ENCODE measurements around the gene CEP72. TPM values are rescaled to one million over a fixed set of nuclear protein-coding genes. Genes with fewer than 3 reads are reported as not detected.

Gene CEP72
- total RNA-seq, 2 donors from 2014 or later, result 35.6 to 36.5 TPM

DNA sequence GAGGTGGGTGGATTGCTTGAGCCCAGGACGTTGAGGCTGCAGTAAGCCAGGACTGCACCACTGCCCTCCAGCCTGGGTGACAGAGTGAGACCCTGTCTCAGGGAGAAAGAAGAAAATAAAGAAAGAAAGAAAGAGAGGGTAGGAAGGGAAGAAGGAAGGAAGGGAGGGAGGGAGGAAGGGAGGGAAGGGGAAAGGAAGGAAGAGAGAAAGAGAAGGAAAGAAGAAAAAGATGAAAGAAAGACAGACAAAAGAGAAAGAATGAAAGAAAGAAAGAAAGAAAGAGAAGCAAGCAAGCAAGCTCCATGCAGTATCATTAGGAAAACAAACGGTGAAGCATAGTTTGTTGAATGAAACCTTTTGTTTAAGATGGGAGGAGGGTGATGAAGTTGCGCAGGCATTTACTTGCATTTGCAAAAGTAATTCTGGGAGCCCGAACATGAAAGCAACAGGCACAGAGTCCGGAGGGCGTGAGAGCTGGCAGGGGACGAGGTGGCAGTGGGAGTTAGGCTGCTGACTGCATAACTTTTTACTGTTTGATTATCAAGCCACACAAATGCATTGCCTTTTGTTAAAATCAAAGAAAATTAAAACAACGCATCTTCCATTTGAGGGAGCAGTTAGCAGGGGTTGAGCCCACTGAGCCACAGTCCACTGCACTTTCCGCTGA is 26.0 kb upstream of the CEP72 start:
- H3K27ac Mint-ChIP-seq, result no peak overlapping the region

GRCh38 chr5:586751-587285 is 25.3 kb upstream of the CEP72 start:
- H3K36me3 ChIP-seq (ENCODE audit: control insufficient read depth, insufficient read depth, low read length), result no peaks in the 10 kb centered on the region
- no peak for DNase-seq
- Mint-ChIP-seq H3K4me1 (peaks cover 1% of the 10 kb centered on the region), H3K27me3 (ENCODE audit: insufficient read depth) (peaks cover 71% of the 10 kb centered on the region), H3K27ac (no peak overlapping the region), H3K9me3 (no peaks in the 10 kb centered on the region), H3K4me3 (no peak overlapping the region), H3K36me3 (ENCODE audit: low read depth) (no peaks in the 10 kb centered on the region)
- peaks cover 17% of the 10 kb centered on the region for H3K27me3 ChIP-seq (ENCODE audit: control insufficient read depth, insufficient read depth, low read length, poor library complexity, severe bottlenecking)
- H3K9ac ChIP-seq (ENCODE audit: extremely low read depth, low read length, poor library complexity, severe bottlenecking), result no peak overlapping the region
- no peaks in the 10 kb centered on the region for H3K4me1 ChIP-seq (ENCODE audit: control insufficient read depth, insufficient read depth, low read length)
- H3K9me3 ChIP-seq (ENCODE audit: control insufficient read depth, low read length), result no peaks in the 10 kb centered on the region
- no peak overlapping the region for H3K4me3 ChIP-seq (ENCODE audit: low read length)
- WGBS, 2 experiments (ENCODE audit: insufficient coverage in 1 of 2, insufficient read length in 1 of 2), result 87 to 88% methylated on average over 8 to 9 of the region's 9 CpGs
- no peak overlapping the region for H3K27ac ChIP-seq (ENCODE audit: low read depth, low read length)
- TF ChIP-seq CTCF (conservative IDR thresholded peaks at IDR 0.05), result peak; percentile 63

More for the DNA sequence above, 26.0 kb upstream of the CEP72 start:
- H3K4me3 ChIP-seq (ENCODE audit: low read length), result no peak overlapping the region
- no peaks in the 10 kb centered on the region for H3K4me1 ChIP-seq (ENCODE audit: control insufficient read depth, insufficient read depth, low read length)
- Mint-ChIP-seq H3K27me3 (ENCODE audit: insufficient read depth) (peaks cover 71% of the 10 kb centered on the region), H3K9me3 (no peaks in the 10 kb centered on the region), H3K4me1 (peaks cover 2% of the 10 kb centered on the region), H3K36me3 (ENCODE audit: low read depth) (no peaks in the 10 kb centered on the region), H3K4me3 (no peak overlapping the region)
- H3K27me3 ChIP-seq (ENCODE audit: control insufficient read depth, insufficient read depth, low read length, poor library complexity, severe bottlenecking), result peaks cover 17% of the 10 kb centered on the region
- H3K9me3 ChIP-seq (ENCODE audit: control insufficient read depth, low read length), result no peaks in the 10 kb centered on the region
- no peak overlapping the region for H3K27ac ChIP-seq (ENCODE audit: low read depth, low read length)
- no peak overlapping the region for H3K9ac ChIP-seq (ENCODE audit: extremely low read depth, low read length, poor library complexity, severe bottlenecking)
- no peak for TF ChIP-seq CTCF (conservative IDR thresholded peaks at IDR 0.05)
- no peak for DNase-seq
- 42 to 58% methylated on average over 7 to 9 of the region's 9 CpGs for WGBS, 2 experiments (ENCODE audit: insufficient coverage in 1 of 2, insufficient read length in 1 of 2)
- H3K36me3 ChIP-seq (ENCODE audit: control insufficient read depth, insufficient read depth, low read length), result no peaks in the 10 kb centered on the region

DNA sequence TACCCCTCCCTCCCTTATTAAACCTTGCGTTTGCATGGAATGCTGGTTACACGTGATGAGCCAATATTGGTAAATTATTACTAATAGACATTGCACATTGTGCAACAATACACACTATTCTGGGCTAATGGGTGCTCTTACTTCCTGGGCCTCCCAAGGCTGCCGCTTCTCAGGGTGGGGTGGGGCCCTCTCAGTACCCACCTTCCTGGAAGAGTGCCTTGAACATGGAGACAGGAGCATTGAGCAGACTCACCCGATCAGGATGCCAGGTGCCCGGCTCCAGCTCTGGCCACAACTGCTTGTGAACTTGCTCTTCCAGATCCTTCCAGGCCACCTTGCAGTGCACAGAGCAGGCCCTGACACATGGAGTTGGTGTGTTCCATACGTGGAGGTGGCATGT is 24.7 kb upstream of the CEP72 start:
- Histone ChIP-seq H3K27ac (ENCODE audit: low read depth, low read length) (no peak overlapping the region), H3K4me3 (ENCODE audit: low read length) (no peak overlapping the region), H3K4me1 (ENCODE audit: control insufficient read depth, insufficient read depth, low read length) (no peaks in the 10 kb centered on the region), H3K36me3 (ENCODE audit: control insufficient read depth, insufficient read depth, low read length) (no peaks in the 10 kb centered on the region), H3K9me3 (ENCODE audit: control insufficient read depth, low read length) (no peaks in the 10 kb centered on the region), H3K27me3 (ENCODE audit: control insufficient read depth, insufficient read depth, low read length, poor library complexity, severe bottlenecking) (peaks cover 17% of the 10 kb centered on the region), H3K9ac (ENCODE audit: extremely low read depth, low read length, poor library complexity, severe bottlenecking) (no peak overlapping the region)
- Mint-ChIP-seq H3K4me1 (peaks cover 6% of the 10 kb centered on the region), H3K4me3 (no peak overlapping the region), H3K27me3 (ENCODE audit: insufficient read depth) (peaks cover 65% of the 10 kb centered on the region), H3K36me3 (ENCODE audit: low read depth) (no peaks in the 10 kb centered on the region), H3K9me3 (no peaks in the 10 kb centered on the region), H3K27ac (no peak overlapping the region)
- no peak for TF ChIP-seq CTCF (conservative IDR thresholded peaks at IDR 0.05)
- WGBS, 2 experiments (ENCODE audit: insufficient coverage in 1 of 2, insufficient read length in 1 of 2), result 80 to 92% methylated on average over 1 to 6 of the region's 6 CpGs
- DNase-seq, result no peak

All from endodermal cell (in vitro differentiated cells).